Measurements from ENCODE around the gene ADAMTSL5.

Gene ADAMTSL5

GRCh38 chr19:1495799-1496713 is 16.8 kb downstream of the ADAMTSL5 start:
- DNase-seq (ENCODE audit: low read depth): no peak

GRCh38 chr19:1495051-1495798 is 17.6 kb downstream of the ADAMTSL5 start:
- DNase-seq (ENCODE audit: low read depth): no peak

- no peak for DNase-seq (ENCODE audit: low read depth)
Measured at GRCh38 chr19:1494115-1494815, 18.6 kb downstream of the ADAMTSL5 start.

- DNase-seq (ENCODE audit: low read depth): no peak
Measured at GRCh38 chr19:1492474-1493006, 20.3 kb downstream of the ADAMTSL5 start.

- DNase-seq (ENCODE audit: low read depth): no peak
Measured at GRCh38 chr19:1491849-1492170, 21.0 kb downstream of the ADAMTSL5 start.

- no peak for DNase-seq (ENCODE audit: low read depth)
Measured at GRCh38 chr19:1491114-1491848, 21.5 kb downstream of the ADAMTSL5 start, which contains the start of gene REEP6. REEP6 (plus strand) TSS chr19:1491181; CDS start chr19:1491270, 89 bp downstream.

GRCh38 chr19:1490311-1491113 is 22.3 kb downstream of the ADAMTSL5 start, which contains the start of gene PCSK4:
PCSK4 (minus strand) TSS chr19:1490350; CDS start chr19:1490346, 4 bp downstream.
- peak; percentile 98 for DNase-seq (ENCODE audit: low read depth)

GRCh38 chr19:1489463-1490310 is 23.1 kb downstream of the ADAMTSL5 start:
- no peak for DNase-seq (ENCODE audit: low read depth)

- no peak for DNase-seq (ENCODE audit: low read depth)
Measured at GRCh38 chr19:1488282-1488601, 24.6 kb downstream of the ADAMTSL5 start.

- no peak for DNase-seq (ENCODE audit: low read depth)
Measured at GRCh38 chr19:1487576-1488281, 25.1 kb downstream of the ADAMTSL5 start.

GRCh38 chr19:1486720-1487575 is 25.9 kb downstream of the ADAMTSL5 start:
- DNase-seq (ENCODE audit: low read depth): no peak

- DNase-seq (ENCODE audit: low read depth): no peak
Measured at GRCh38 chr19:1483979-1484428, 28.8 kb downstream of the ADAMTSL5 start.

GRCh38 chr19:1483131-1483978 is 29.5 kb downstream of the ADAMTSL5 start:
- DNase-seq (ENCODE audit: low read depth): no peak

GRCh38 chr19:1482361-1483130 is 30.3 kb downstream of the ADAMTSL5 start:
- DNase-seq (ENCODE audit: low read depth): no peak

- no peak for DNase-seq (ENCODE audit: low read depth)
Measured at GRCh38 chr19:1481893-1482360, 30.9 kb downstream of the ADAMTSL5 start.

GRCh38 chr19:1481224-1481892 is 31.5 kb downstream of the ADAMTSL5 start:
- no peak for DNase-seq (ENCODE audit: low read depth)

Data from activated T-cell treated with anti-CD3 and anti-CD28 coated beads for 24 hours (primary cell).